Measurements from ENCODE around the gene TMOD1. TPM values are rescaled to one million over a fixed set of nuclear protein-coding genes. Genes with fewer than 3 reads are reported as not detected.

The TMOD1 gene
- total RNA-seq, 1 experiment from 2014 or later: not detected

- H3K36me3 ChIP-seq (ENCODE audit: low read depth, low read length): no peaks in the 10 kb centered on the region
- BruUV-seq (replicated peaks): no TSS peak
- no peak overlapping the region for H3K4me2 ChIP-seq (ENCODE audit: low read length)
- no peaks in the 10 kb centered on the region for H4K20me1 ChIP-seq (ENCODE audit: low read length)
- H3K4me1 ChIP-seq (ENCODE audit: insufficient read depth, low read length): no peaks in the 10 kb centered on the region
- intact Hi-C loops (cut with micrococcal nuclease): no loop called here
- no peak for ATAC-seq
- H3K79me2 ChIP-seq (ENCODE audit: low read length): no peaks in the 10 kb centered on the region
- H3K27ac ChIP-seq (ENCODE audit: low read length): no peak overlapping the region
- no peak overlapping the region for H2AFZ ChIP-seq (ENCODE audit: low read length)
- H3K9me3 ChIP-seq (ENCODE audit: low read length): no peaks in the 10 kb centered on the region
- no peaks in the 10 kb centered on the region for H3K9me2 ChIP-seq (replicated peaks; ENCODE audit: low read length)
- no peak overlapping the region for H3K9ac ChIP-seq (ENCODE audit: low read length)
- no peak for TF ChIP-seq EZH2 (IDR thresholded peaks at IDR 0.05; ENCODE audit: low read length, unreplicated experiment)
- no peak for TF ChIP-seq EZH2phosphoT487 (IDR thresholded peaks at IDR 0.05; ENCODE audit: borderline replicate concordance, low read length)
- TF ChIP-seq CTCF (conservative IDR thresholded peaks at IDR 0.05; ENCODE audit: low read depth, low read length): no peak
- POLR2A ChIA-PET (ENCODE audit: unreplicated experiment): no interaction called here
- H3K27me3 ChIP-seq (ENCODE audit: low read length): no peaks in the 10 kb centered on the region
- H3F3A ChIP-seq (ENCODE audit: low read length, unreplicated experiment): no peaks in the 10 kb centered on the region
- CTCF ChIA-PET: no interaction called here
- no peak overlapping the region for H3K4me3 ChIP-seq (ENCODE audit: low read length)
- DNase-seq: no peak
Measured at GRCh38 chr9:97601228-97601898, 99.9 kb downstream of the TMOD1 start.

- Histone ChIP-seq H3K27me3 (ENCODE audit: low read length) (no peaks in the 10 kb centered on the region), H3K79me2 (ENCODE audit: low read length) (no peaks in the 10 kb centered on the region), H2AFZ (ENCODE audit: low read length) (no peak overlapping the region), H3K9me3 (ENCODE audit: low read length) (no peaks in the 10 kb centered on the region), H3K4me2 (ENCODE audit: low read length) (no peak overlapping the region), H3K36me3 (ENCODE audit: low read depth, low read length) (no peaks in the 10 kb centered on the region), H3K4me1 (ENCODE audit: insufficient read depth, low read length) (no peaks in the 10 kb centered on the region), H4K20me1 (ENCODE audit: low read length) (no peaks in the 10 kb centered on the region), H3F3A (ENCODE audit: low read length, unreplicated experiment) (no peaks in the 10 kb centered on the region), H3K9me2 (replicated peaks; ENCODE audit: low read length) (no peaks in the 10 kb centered on the region), H3K9ac (ENCODE audit: low read length) (no peak overlapping the region), H3K27ac (ENCODE audit: low read length) (no peak overlapping the region), H3K4me3 (ENCODE audit: low read length) (no peak overlapping the region)
- DNase-seq (no peak), ATAC-seq (no peak)
- CTCF ChIA-PET: no interaction called here
- POLR2A ChIA-PET (ENCODE audit: unreplicated experiment): no interaction called here
- no peak for TF ChIP-seq EZH2 (IDR thresholded peaks at IDR 0.05; ENCODE audit: low read length, unreplicated experiment)
- TF ChIP-seq CTCF (conservative IDR thresholded peaks at IDR 0.05; ENCODE audit: low read depth, low read length): no peak
- no peak for TF ChIP-seq EZH2phosphoT487 (IDR thresholded peaks at IDR 0.05; ENCODE audit: borderline replicate concordance, low read length)
- BruUV-seq (replicated peaks): no TSS peak
- intact Hi-C loops (cut with micrococcal nuclease): no loop called here
Measured at GRCh38 chr9:97602430-97602829, 101.0 kb downstream of the TMOD1 start.

GRCh38 chr9:97604901-97605645, 103.6 kb downstream of the TMOD1 start:
- H3K4me2 ChIP-seq (ENCODE audit: low read length): no peak overlapping the region
- H4K20me1 ChIP-seq (ENCODE audit: low read length): no peaks in the 10 kb centered on the region
- ChIA-PET CTCF (no interaction called here), POLR2A (ENCODE audit: unreplicated experiment) (no interaction called here)
- H3F3A ChIP-seq (ENCODE audit: low read length, unreplicated experiment): no peaks in the 10 kb centered on the region
- no peaks in the 10 kb centered on the region for H3K27me3 ChIP-seq (ENCODE audit: low read length)
- no peak overlapping the region for H3K27ac ChIP-seq (ENCODE audit: low read length)
- H3K4me1 ChIP-seq (ENCODE audit: insufficient read depth, low read length): no peaks in the 10 kb centered on the region
- no peaks in the 10 kb centered on the region for H3K9me3 ChIP-seq (ENCODE audit: low read length)
- no peak overlapping the region for H3K9ac ChIP-seq (ENCODE audit: low read length)
- intact Hi-C loops (cut with micrococcal nuclease): no loop called here
- no peak overlapping the region for H3K4me3 ChIP-seq (ENCODE audit: low read length)
- no peaks in the 10 kb centered on the region for H3K9me2 ChIP-seq (replicated peaks; ENCODE audit: low read length)
- H2AFZ ChIP-seq (ENCODE audit: low read length): no peak overlapping the region
- ATAC-seq: no peak
- BruUV-seq (replicated peaks): no TSS peak
- no peak for DNase-seq
- H3K79me2 ChIP-seq (ENCODE audit: low read length): no peaks in the 10 kb centered on the region
- TF ChIP-seq EZH2 (IDR thresholded peaks at IDR 0.05; ENCODE audit: low read length, unreplicated experiment) (no peak), CTCF (conservative IDR thresholded peaks at IDR 0.05; ENCODE audit: low read depth, low read length) (no peak), EZH2phosphoT487 (IDR thresholded peaks at IDR 0.05; ENCODE audit: borderline replicate concordance, low read length) (no peak)
- H3K36me3 ChIP-seq (ENCODE audit: low read depth, low read length): no peaks in the 10 kb centered on the region
